IMR-90 (cell line): Measurements from ENCODE around the gene MAEA. TPM values are rescaled to one million over a fixed set of nuclear protein-coding genes. Genes with fewer than 3 reads are reported as not detected.

Experiments used
- ATAC-seq: fragments of 200-7000 bp; cut with Tn5 transposase; 2 replicates; pipeline ENCODE4 v1.9.1; 2020; ENCODE audit warnings: low read depth, mild to moderate bottlenecking, moderate library complexity
- BruUV-seq: library from RNA; stranded (reverse); fragments of 400-500 nt; replicated peaks from 2 replicates; lab custom pipeline; 2021; lab: Mats Ljungman, UMichigan
- CTCF ChIA-PET: fragments of 300-600 bp; formaldehyde crosslinking; extraction: SDS; loops from one replicate; lab custom pipeline; 2021; ENCODE audit warnings: antibody characterized with exemption; lab: Yijun Ruan, JAX
- POLR2A ChIA-PET: fragments of 300-600 bp; sonication (Branson Sonifier 250); formaldehyde crosslinking; loops from one replicate; lab custom pipeline; 2022; ENCODE audit warnings: antibody characterized with exemption; ENCODE audit not compliant: unreplicated experiment; lab: Charles Lee
- DNase-seq: peaks from one replicate; pipeline ENCODE4 v3.0.0; 2013
- H2AFZ ChIP-seq: replicated peaks from 2 replicates; pipeline ENCODE3; 2013; ENCODE audit warnings: low read length, mild to moderate bottlenecking; ENCODE audit not compliant: poor library complexity
- H2AK5ac ChIP-seq: 2 replicates; pipeline ENCODE4 v1.6.1; 2013; ENCODE audit warnings: low read depth, low read length, inconsistent platforms
- H2AK9ac ChIP-seq: replicated peaks from 2 replicates; pipeline ENCODE3; 2013; ENCODE audit warnings: mild to moderate bottlenecking, low read depth, low read length, moderate library complexity; ENCODE audit not compliant: poor library complexity
- H2BK120ac ChIP-seq: 2 replicates; pipeline ENCODE4 v1.6.1; 2013; ENCODE audit warnings: low read depth, low read length, inconsistent platforms
- H2BK15ac ChIP-seq: 3 replicates; pipeline ENCODE4 v1.6.1; 2013; ENCODE audit warnings: low read depth, low read length, inconsistent platforms
- H2BK20ac ChIP-seq: 2 replicates; pipeline ENCODE4 v1.6.1; 2013; ENCODE audit warnings: low read depth, mild to moderate bottlenecking, inconsistent platforms, low read length, moderate library complexity
- H2BK5ac ChIP-seq: 2 replicates; pipeline ENCODE4 v1.6.1; 2013; ENCODE audit warnings: mild to moderate bottlenecking, low read depth, low read length, inconsistent platforms; ENCODE audit not compliant: poor library complexity, severe bottlenecking
- H3K14ac ChIP-seq: replicated peaks from 2 replicates; pipeline ENCODE4 v1.6.1; 2013; ENCODE audit warnings: low read depth, low read length, inconsistent platforms
- H3K18ac ChIP-seq: 2 replicates; pipeline ENCODE4 v1.6.1; 2013; ENCODE audit warnings: low read depth, low read length, control low read depth
- H3K23ac ChIP-seq: 2 replicates; pipeline ENCODE4 v1.6.1; 2013; ENCODE audit warnings: low read depth, low read length, inconsistent platforms
- H3K27ac ChIP-seq: 2 replicates; pipeline ENCODE4 v1.5.1; 2013; ENCODE audit warnings: mild to moderate bottlenecking, control low read depth, low read length; ENCODE audit not compliant: insufficient read depth
- H3K27me3 ChIP-seq: 2 replicates; pipeline ENCODE4 v1.6.1; 2013; ENCODE audit warnings: low read length; ENCODE audit not compliant: control insufficient read depth, insufficient read depth
- H3K36me3 ChIP-seq: 2 replicates; pipeline ENCODE4 v1.6.1; 2013; ENCODE audit warnings: low read length, mixed read lengths; ENCODE audit not compliant: control insufficient read depth, insufficient read depth
- H3K4ac ChIP-seq: 2 replicates; pipeline ENCODE4 v1.6.1; 2013; ENCODE audit warnings: low read depth, low read length, inconsistent platforms
- H3K4me1 ChIP-seq: 2 replicates; pipeline ENCODE4 v1.6.1; 2013; ENCODE audit warnings: low read length, mixed read lengths; ENCODE audit not compliant: control insufficient read depth, insufficient read depth
- H3K4me2 ChIP-seq: 2 replicates; pipeline ENCODE4 v1.6.1; 2013; ENCODE audit warnings: low read depth, mild to moderate bottlenecking, control low read depth, low read length, moderate library complexity
- H3K4me3 ChIP-seq: 2 replicates; pipeline ENCODE4 v1.5.1; 2013; ENCODE audit warnings: low read depth, mild to moderate bottlenecking, control low read depth, low read length, moderate library complexity; ENCODE audit not compliant: insufficient read depth
- H3K56ac ChIP-seq: 2 replicates; pipeline ENCODE4 v1.6.1; 2013; ENCODE audit warnings: low read length, inconsistent platforms; ENCODE audit not compliant: insufficient read depth; ENCODE audit errors: extremely low read depth
- H3K79me1 ChIP-seq, 2 experiments: 2 replicates each; pipeline ENCODE4 v1.6.1; 2013; ENCODE audit warnings: low read length in 2 of 2, inconsistent platforms in 1 of 2, low read depth in 1 of 2
- H3K9ac ChIP-seq: 2 replicates; pipeline ENCODE4 v1.6.1; 2013; ENCODE audit warnings: low read depth, low read length, control low read depth
- H3K9me1 ChIP-seq: 2 replicates; pipeline ENCODE4 v1.6.1; 2013; ENCODE audit warnings: low read length, inconsistent platforms; ENCODE audit not compliant: insufficient read depth
- H3K9me3 ChIP-seq: 2 replicates; pipeline ENCODE4 v1.6.1; 2013; ENCODE audit warnings: low read length; ENCODE audit not compliant: control insufficient read depth, insufficient read depth
- H4K20me1 ChIP-seq: 2 replicates; pipeline ENCODE4 v1.6.1; 2013; ENCODE audit warnings: low read length, inconsistent platforms; ENCODE audit not compliant: insufficient read depth
- H4K5ac ChIP-seq: 2 replicates; pipeline ENCODE4 v1.6.1; 2013; ENCODE audit warnings: mild to moderate bottlenecking, low read depth, low read length, control low read depth
- H4K8ac ChIP-seq, 2 experiments: 2 replicates each; pipeline ENCODE4 v1.6.1; 2013; ENCODE audit warnings: low read depth in 2 of 2, low read length in 2 of 2, control low read depth in 1 of 2, inconsistent platforms in 1 of 2
- H4K91ac ChIP-seq: 2 replicates; pipeline ENCODE4 v1.6.1; 2013; ENCODE audit warnings: low read depth, low read length, inconsistent platforms; ENCODE audit not compliant: insufficient read depth
- BHLHE40 ChIP-seq: fragments of 150-350 bp; IDR thresholded peaks from 2 replicates; pipeline ENCODE4 v1.6.1; 2016; ENCODE audit warnings: mild to moderate bottlenecking, low read depth, low read length
- CTCF ChIP-seq: conservative IDR thresholded peaks from 2 replicates; pipeline ENCODE4 v1.5.1; 2012; ENCODE audit warnings: mild to moderate bottlenecking, low read depth, low read length, improper control_type of control experiment
- MAFK ChIP-seq: IDR thresholded peaks from 2 replicates; pipeline ENCODE4 v1.6.1; 2012; ENCODE audit warnings: low read depth, low read length, improper control_type of control experiment
- MXI1 ChIP-seq: IDR thresholded peaks from 2 replicates; pipeline ENCODE4 v1.6.1; 2012; ENCODE audit warnings: low read depth, mild to moderate bottlenecking, low read length, moderate library complexity, borderline replicate concordance
- RCOR1 ChIP-seq: IDR thresholded peaks from 2 replicates; pipeline ENCODE4 v1.6.1; 2012; ENCODE audit warnings: mild to moderate bottlenecking, low read length, improper control_type of control experiment; ENCODE audit not compliant: insufficient replicate concordance
- SMC3 ChIP-seq: fragments of 150-350 bp; IDR thresholded peaks from 2 replicates; pipeline ENCODE4 v1.6.1; 2016; ENCODE audit warnings: low read depth, mild to moderate bottlenecking, antibody characterized with exemption, low read length, moderate library complexity
- WGBS, 2 experiments: methylation state at CpG; one replicate each; pipeline versions ENCODE4 v1.1.5 to v1.1.7; 2013; ENCODE audit warnings: missing lambda C conversion rate in 2 of 2; ENCODE audit not compliant: insufficient read length in 1 of 2; ENCODE audit errors: extremely low coverage in 2 of 2; 5-methylcytosine and 5-hydroxymethylcytosine counted together
- dilution Hi-C: fragments of 300-500 bp; cut with HindIII; formaldehyde crosslinking; loops from one replicate; pipeline ENCODE4 v1.14.3; 2018; ENCODE audit warnings: low sequenced_read_pairs; ENCODE audit not compliant: unreplicated experiment
- in situ Hi-C: fragments of 300-500 bp; cut with MboI; formaldehyde crosslinking; loops from 3 replicates; pipeline ENCODE4 v1.14.3; 2019; ENCODE audit warnings: low sequenced_read_pairs, inconsistent platforms, mixed read lengths
- intact Hi-C: fragments of 100-400 bp; cut with micrococcal nuclease; formaldehyde crosslinking; loops from 2 replicates; pipeline ENCODE4 v1.10.0; 2022
- polyA plus RNA-seq, 3 experiments: library from polyadenylated mRNA; depleted of rRNA; stranded (reverse); fragments of >200 nt; gene quantifications; 2 replicates each; pipeline ENCODE4 v1.2.3, GENCODE V29; 2012; ENCODE audit warnings: low replicate concordance in 1 of 3
- total RNA-seq: library from RNA; depleted of rRNA; stranded (reverse); fragments of >200 nt; gene quantifications from 2 replicates; pipeline ENCODE4 v1.2.3, GENCODE V29; 2012
- TF ChIP-seq, protein P1 (sequence below): fragments of 150-350 bp; IDR thresholded peaks from 2 replicates; pipeline ENCODE4 v1.6.1; 2016; ENCODE audit warnings: low read depth, mild to moderate bottlenecking, low read length, moderate library complexity, borderline replicate concordance

MAEA gene
- total and polyA plus RNA-seq, 2 of the 4 experiments (the other 2 are of a cell fraction): 61.5 to 108 TPM

DNA sequence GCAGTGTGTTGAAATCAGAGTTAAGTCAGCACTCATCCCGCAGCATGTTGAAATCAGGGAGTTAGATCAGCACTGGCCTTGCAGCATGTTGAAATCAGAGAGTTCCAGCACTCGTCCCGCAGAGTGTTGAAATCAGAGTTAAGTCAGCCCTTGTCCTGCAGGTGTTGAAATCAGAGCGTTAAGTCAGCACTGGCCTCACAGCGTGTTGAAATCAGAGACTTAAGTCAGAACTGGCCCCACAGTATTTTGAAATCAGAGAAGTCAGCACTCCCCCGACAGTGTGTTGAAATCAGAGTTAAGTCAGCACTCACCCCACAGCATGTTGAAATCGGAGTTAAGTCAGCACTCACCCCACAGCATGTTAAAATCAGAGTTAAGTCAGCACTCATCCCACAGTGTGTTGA lies 46.4 kb downstream of the MAEA start:
- Histone ChIP-seq H4K20me1 (peaks cover 8% of the 10 kb centered on the region), H3K4ac (no peak overlapping the region), H2BK5ac (no peak overlapping the region), H3K23ac (no peak overlapping the region), H4K8ac (no peak overlapping the region), H3K56ac (no peak overlapping the region), H3K18ac (no peak overlapping the region), H2AFZ (no peak overlapping the region), H3K9me1 (no peaks in the 10 kb centered on the region), H3K4me3 (no peak overlapping the region), H4K91ac (no peak overlapping the region), H3K4me2 (no peak overlapping the region), H3K79me1 (peaks cover 16 to 45% of the 10 kb centered on the region in 2 experiments), H2BK20ac (no peak overlapping the region), H3K9me3 (peaks cover 14% of the 10 kb centered on the region; the same call in 1 of the 2 replicates), H2AK5ac (no peak overlapping the region), H3K27ac (no peak overlapping the region), H4K5ac (no peak overlapping the region), H3K36me3 (peaks cover 78% of the 10 kb centered on the region), H3K27me3 (no peaks in the 10 kb centered on the region), H2BK120ac (no peak overlapping the region), H3K14ac (no peak overlapping the region), H2AK9ac (no peak overlapping the region), H3K9ac (no peak overlapping the region), H2BK15ac (no peak overlapping the region), H3K4me1 (peaks cover 4% of the 10 kb centered on the region; the same call in 1 of the 2 replicates)
- TF ChIP-seq, protein P1, sequence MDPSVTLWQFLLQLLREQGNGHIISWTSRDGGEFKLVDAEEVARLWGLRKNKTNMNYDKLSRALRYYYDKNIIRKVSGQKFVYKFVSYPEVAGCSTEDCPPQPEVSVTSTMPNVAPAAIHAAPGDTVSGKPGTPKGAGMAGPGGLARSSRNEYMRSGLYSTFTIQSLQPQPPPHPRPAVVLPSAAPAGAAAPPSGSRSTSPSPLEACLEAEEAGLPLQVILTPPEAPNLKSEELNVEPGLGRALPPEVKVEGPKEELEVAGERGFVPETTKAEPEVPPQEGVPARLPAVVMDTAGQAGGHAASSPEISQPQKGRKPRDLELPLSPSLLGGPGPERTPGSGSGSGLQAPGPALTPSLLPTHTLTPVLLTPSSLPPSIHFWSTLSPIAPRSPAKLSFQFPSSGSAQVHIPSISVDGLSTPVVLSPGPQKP: no peak
- TF ChIP-seq BHLHE40 (no peak), RCOR1 (no peak), MXI1 (no peak), MAFK (no peak), CTCF (no peak), SMC3 (no peak)
- BruUV-seq: no TSS peak
- ChIA-PET CTCF (no interaction called here), POLR2A (no interaction called here)
- dilution Hi-C loops (no loop called here), in situ Hi-C loops (no loop called here), intact Hi-C loops (no loop called here)
- ATAC-seq (no peak), DNase-seq (peak; percentile 39)
- 93% methylated on average over 6 of the region's 7 CpGs; no CpG with 5 or more reads in 1 of the 2 experiments for WGBS, 2 experiments
